Measurements from ENCODE around the gene CREBBP.

The CREBBP gene

GRCh38 chr16:3884398-3884797 is 3.9 kb upstream of the CREBBP start:
- no peak for TF ChIP-seq TAF1 (IDR thresholded peaks at IDR 0.05; ENCODE audit: borderline replicate concordance, insufficient read depth, low read length)
- no peak for TF ChIP-seq SIN3A (IDR thresholded peaks at IDR 0.05; ENCODE audit: borderline replicate concordance, insufficient read depth, low read length)
- no peak for TF ChIP-seq REST (IDR thresholded peaks at IDR 0.05; ENCODE audit: insufficient read depth in 1 of 2, low read depth in 2 of 2, low read length in 2 of 2)
- no peak for TF ChIP-seq FOXP2 (optimal IDR thresholded peaks at IDR 0.05; ENCODE audit: borderline replicate concordance, extremely low read depth, extremely low read length, insufficient read depth)
- TF ChIP-seq POLR2AphosphoS5 (IDR thresholded peaks at IDR 0.05; ENCODE audit: low read depth, low read length), result no peak

GRCh38 chr16:3882531-3882930 is 2.0 kb upstream of the CREBBP start:
- TF ChIP-seq POLR2AphosphoS5 (IDR thresholded peaks at IDR 0.05; ENCODE audit: low read depth, low read length) (no peak), SIN3A (IDR thresholded peaks at IDR 0.05; ENCODE audit: borderline replicate concordance, insufficient read depth, low read length) (no peak), FOXP2 (optimal IDR thresholded peaks at IDR 0.05; ENCODE audit: borderline replicate concordance, extremely low read depth, extremely low read length, insufficient read depth) (no peak), REST (IDR thresholded peaks at IDR 0.05; ENCODE audit: insufficient read depth in 1 of 2, low read depth in 2 of 2, low read length in 2 of 2) (no peak), TAF1 (IDR thresholded peaks at IDR 0.05; ENCODE audit: borderline replicate concordance, insufficient read depth, low read length) (no peak)

- TF ChIP-seq FOXP2 (optimal IDR thresholded peaks at IDR 0.05; ENCODE audit: borderline replicate concordance, extremely low read depth, extremely low read length, insufficient read depth), result no peak
- TF ChIP-seq SIN3A (IDR thresholded peaks at IDR 0.05; ENCODE audit: borderline replicate concordance, insufficient read depth, low read length), result no peak
- TF ChIP-seq REST (IDR thresholded peaks at IDR 0.05; ENCODE audit: insufficient read depth in 1 of 2, low read depth in 2 of 2, low read length in 2 of 2), result no peak
- TF ChIP-seq TAF1 (IDR thresholded peaks at IDR 0.05; ENCODE audit: borderline replicate concordance, insufficient read depth, low read length), result no peak
- TF ChIP-seq POLR2AphosphoS5 (IDR thresholded peaks at IDR 0.05; ENCODE audit: low read depth, low read length), result no peak
Observed at GRCh38 chr16:3881499-3881990, 1.0 kb upstream of the CREBBP start.

GRCh38 chr16:3879887-3880564 is 487 bp downstream of the CREBBP start:
- TF ChIP-seq FOXP2 (optimal IDR thresholded peaks at IDR 0.05; ENCODE audit: borderline replicate concordance, extremely low read depth, extremely low read length, insufficient read depth), result no peak
- TF ChIP-seq SIN3A (IDR thresholded peaks at IDR 0.05; ENCODE audit: borderline replicate concordance, insufficient read depth, low read length), result no peak
- TF ChIP-seq REST (IDR thresholded peaks at IDR 0.05; ENCODE audit: insufficient read depth in 1 of 2, low read depth in 2 of 2, low read length in 2 of 2), result no peak
- TF ChIP-seq POLR2AphosphoS5 (IDR thresholded peaks at IDR 0.05; ENCODE audit: low read depth, low read length), result no peak
- no peak for TF ChIP-seq TAF1 (IDR thresholded peaks at IDR 0.05; ENCODE audit: borderline replicate concordance, insufficient read depth, low read length)
